ENCODE data around the gene LRRC8C.

LRRC8C gene

DNA sequence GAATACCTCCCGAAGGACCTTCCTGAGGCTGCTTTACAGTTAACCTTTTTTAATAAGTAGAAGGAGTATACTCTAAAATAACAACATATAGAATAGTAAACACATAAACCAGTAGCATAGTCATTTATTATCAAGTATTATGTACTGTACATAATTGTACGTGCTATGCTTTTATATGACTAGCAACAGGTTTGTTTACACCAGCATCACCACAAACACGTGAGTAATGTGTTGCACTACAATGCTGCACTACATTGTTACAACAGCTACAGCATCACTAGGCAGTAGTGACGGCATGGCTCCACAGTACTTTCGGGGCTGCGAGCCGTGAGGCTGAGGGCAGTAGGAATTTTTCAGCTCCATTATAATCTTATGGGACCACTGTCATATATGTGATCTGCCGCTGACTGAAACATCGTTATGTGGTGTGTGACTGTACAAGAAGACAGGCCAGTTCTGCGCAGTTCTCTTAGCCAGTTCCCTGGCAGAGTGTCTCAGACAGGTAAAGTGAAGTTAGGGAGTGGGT is 105.1 kb downstream of the LRRC8C start:
- no peak for DNase-seq

DNA sequence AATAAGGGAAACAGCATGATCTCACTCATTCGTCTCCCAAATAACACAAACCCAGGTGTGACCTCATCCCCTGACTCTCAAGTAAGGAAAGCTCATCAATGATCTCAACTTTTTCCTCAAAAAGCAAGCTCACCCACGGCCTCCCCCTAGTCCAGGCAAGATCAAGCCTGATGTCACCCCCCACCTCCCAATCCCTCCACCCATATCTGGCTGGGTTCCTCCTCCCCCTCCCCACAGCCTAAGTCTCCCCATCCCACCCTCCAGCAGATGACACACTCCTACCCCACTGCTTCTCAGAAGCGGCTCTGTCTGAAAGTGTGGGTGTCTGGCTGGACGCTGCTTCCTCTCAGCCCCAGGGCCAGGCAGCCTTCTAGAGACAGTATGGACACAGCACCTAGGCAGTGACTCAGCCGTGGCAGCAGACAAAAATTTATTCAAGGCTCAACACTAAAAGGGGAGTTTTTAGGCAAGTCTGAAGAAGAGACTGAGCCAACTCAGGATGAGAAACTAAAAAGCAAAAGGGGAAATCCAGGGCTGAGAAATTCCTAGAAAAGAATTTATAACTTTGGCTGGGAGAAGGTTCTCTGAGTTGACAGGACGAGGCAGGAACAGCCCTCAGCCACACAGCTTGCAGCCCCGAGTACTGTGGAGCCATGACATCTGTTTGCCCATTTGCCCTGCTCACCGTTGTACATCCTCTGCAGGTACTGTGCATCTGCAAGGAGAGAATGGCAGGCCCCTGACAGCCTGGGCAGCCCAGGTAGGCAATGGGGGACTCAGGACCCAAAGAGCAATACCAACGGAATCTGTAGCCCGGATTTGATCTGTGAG is 106.3 kb downstream of the LRRC8C start:
- peak; percentile 17 for DNase-seq

GRCh38 chr1:89739844-89740216 is 106.9 kb downstream of the LRRC8C start:
- DNase-seq: no peak

DNA sequence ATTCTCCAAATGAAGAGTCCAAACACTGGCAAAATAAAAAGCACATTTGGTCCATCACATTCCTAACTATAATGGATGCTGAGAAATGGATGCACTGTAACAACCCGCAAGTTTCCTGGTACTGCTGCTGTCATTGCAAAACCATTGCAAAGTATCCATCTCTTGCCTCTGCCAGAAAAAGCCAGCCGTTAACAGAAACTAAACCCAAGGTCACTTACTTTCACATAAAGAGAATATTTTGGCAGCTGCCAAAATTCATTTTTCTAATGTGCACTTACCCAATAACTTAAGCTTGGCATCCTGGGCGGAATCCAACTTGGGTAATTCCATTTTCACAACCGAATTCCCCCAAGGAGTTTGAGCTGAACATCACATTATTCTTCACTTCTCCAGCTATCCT is 110.9 kb downstream of the LRRC8C start:
- DNase-seq: no peak

DNA sequence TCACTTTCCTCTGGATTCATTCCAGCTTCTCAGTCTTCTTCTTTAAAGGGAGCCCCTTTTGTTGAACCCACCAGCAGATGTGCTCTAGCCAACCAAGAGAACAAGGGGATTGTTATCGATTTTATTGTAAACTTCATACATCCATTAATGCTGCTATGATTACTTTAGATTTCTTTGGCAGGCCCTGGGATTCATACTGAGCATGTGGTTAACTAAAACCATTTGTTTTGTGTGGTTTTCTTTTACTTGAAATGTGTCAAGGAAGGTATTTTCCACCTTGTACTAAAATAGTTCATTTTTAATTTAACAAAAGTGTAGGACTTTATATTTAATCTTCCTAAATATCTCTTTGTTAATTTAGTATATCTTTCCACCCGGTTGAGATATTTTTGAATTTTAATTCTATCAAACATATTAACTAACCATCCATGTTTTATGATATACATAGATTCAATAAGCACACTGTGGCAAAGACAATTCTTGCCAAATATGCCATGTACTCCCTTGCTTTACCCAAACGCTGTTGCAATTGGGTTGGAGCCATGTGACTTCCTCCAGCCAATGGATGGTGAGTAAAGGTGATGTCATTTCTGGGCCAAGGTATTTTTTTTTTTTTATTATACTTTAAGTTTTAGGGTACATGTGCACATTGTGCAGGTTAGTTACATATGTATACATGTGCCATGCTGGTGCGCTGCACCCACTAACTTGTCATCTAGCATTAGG is 113.7 kb downstream of the LRRC8C start:
- DNase-seq: no peak

- DNase-seq: no peak
Observed at GRCh38 chr1:89753761-89754160, 120.8 kb downstream of the LRRC8C start.

DNA sequence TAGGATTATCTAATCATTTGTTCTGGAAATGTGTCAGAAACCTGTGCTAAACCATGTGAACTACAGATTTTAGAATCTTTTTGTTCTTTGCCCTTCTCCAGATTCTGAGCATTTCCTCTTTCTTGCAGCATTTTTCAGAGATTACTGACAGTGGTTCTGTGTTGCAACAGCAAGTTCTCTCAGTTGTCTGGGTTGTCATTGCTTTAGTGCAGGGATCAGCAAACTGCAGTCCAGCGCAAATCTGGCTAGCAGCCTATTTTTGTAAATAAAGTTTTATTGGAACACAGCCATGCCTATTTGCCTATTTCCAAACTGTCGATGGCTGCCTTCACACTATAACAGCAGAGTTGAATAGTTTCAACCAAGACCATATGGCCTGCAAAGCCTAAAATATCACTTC is 121.6 kb downstream of the LRRC8C start:
- peak; percentile 65 for DNase-seq

DNA sequence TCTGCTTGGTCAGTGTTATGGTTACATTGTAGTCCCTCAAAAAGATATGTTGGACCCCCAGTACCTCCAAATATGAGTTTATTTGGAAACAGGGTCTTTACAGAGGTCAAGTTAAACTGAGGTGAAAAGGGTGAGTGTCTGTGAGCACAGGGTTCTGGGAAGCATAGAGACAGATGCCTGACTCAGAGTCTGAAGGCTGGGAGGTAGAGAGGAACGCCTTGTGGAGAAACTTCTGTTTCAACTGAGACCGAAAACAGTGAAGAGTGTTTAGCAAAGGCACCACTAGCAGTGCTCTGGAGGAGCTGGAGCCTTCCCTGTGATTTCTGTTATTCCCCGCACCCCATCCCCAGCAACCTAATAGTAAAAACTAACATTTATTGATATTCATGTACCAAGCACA is 122.7 kb downstream of the LRRC8C start:
- DNase-seq: no peak

GRCh38 chr1:89757532-89757931 is 124.6 kb downstream of the LRRC8C start:
- DNase-seq: peak; percentile 62

- no peak for DNase-seq
Observed at GRCh38 chr1:89758156-89758555, 125.2 kb downstream of the LRRC8C start.

- peak; percentile 21 for DNase-seq
Observed at GRCh38 chr1:89759036-89759435, 126.1 kb downstream of the LRRC8C start.

DNA sequence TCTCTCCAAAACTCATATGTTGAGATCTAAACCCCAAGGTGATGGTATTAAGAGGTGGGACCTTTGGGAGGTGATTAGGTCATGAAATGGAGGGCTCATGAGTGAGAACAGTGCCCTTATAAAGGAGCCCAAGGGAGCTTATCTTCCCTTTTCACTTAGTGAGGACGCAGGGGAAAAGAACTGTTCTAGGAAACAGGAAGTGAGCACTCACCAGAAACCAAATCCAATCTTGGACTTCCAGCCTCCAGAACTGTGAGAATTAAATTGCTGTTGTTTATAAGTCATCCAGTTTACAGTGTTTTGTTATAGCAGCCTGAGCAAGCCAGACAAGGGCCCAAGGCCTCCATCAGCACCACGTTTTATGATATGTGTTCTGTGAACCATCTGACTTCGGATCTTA is 127.6 kb downstream of the LRRC8C start:
- peak; percentile 69 for DNase-seq

DNA sequence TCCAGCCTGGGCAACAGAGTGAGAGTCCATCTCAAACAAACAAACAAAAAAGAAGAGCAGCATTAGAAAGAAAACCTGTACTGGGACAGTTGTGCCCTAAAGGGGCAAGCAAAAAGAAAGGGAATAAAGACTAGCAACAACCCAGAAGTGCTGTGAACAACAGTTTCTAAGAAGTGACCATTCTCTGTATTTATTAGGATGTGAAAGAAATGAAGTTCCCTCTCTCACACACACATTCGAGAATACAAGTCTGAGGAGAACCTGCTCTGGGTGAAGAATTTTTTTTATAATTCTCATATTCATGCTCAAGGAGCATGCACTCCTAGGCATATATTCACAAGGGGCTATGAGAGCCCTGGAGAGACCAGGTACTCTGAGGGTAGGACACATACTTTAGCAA is 128.4 kb downstream of the LRRC8C start:
- no peak for DNase-seq

GRCh38 chr1:89761901-89762300 is 129.0 kb downstream of the LRRC8C start:
- no peak for DNase-seq

- no peak for DNase-seq
Observed at GRCh38 chr1:89762386-89762778, 129.5 kb downstream of the LRRC8C start.

DNA sequence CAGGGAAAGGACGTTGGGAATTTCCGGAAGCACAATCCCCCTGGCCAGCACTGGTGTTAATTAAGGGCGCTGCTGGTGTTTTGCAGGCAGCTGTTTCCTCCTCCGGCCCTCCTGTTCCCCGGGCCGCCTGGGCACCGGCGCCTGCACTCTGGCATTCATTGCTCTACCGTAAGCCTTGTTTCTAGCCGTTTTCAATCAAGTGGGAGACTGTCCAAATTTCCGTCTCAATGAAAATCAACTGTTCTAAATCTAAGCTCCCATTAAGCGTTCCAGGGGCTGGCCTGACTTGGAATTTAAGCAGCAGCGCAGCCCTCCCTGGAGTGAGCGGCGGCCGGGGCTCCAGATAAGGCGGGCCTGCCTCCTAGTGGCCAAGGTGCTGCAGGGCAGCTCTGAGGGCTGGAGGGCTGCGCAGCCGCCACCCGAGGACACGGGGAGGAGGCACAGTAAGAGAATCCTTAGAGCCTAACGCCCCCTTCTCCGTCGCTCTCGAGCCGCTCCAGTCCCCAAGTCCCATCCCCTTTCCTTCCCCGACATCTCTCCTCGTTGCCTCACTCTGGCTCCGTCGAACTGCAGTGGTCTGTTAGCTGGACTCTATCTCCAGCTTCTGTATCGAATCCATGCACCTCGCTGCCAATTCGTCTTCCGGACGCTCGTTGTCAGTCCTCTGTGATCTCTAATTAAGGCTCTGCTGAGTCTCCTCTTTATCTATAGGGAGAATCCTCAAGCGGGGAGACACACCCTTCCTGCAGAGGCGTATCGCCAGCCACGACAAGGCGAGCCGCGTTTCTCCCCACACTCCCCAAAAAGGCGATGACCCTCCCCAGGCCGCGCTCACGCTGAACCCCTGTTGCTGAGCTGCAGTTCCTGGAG is 130.1 kb downstream of the LRRC8C start:
- DNase-seq: peak; percentile 90

GRCh38 chr1:89763649-89763986 is 130.7 kb downstream of the LRRC8C start:
- no peak for DNase-seq

DNA sequence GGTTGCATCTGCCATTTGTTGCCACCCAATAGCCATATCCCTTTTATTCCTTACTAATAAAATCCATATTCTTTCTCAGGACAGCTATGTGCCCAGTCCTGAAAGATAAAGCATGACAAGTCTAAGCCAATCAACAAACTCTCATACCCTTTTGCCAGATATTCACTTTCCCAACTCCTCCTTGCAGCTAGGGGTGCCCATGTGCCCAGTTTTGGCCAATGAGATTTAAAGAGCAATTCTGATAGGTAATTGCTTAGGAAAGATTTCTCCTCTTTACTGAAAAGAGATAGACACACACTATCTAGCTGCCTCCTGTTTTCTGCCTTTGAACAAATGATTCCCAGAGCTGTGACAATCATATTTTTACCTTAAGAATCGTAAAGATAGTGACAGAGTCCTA is 132.9 kb downstream of the LRRC8C start:
- DNase-seq: no peak

- DNase-seq: no peak
Observed at GRCh38 chr1:89767618-89768017, 134.7 kb downstream of the LRRC8C start.
